ENCODE data around the gene DLG1.

Gene DLG1

DNA sequence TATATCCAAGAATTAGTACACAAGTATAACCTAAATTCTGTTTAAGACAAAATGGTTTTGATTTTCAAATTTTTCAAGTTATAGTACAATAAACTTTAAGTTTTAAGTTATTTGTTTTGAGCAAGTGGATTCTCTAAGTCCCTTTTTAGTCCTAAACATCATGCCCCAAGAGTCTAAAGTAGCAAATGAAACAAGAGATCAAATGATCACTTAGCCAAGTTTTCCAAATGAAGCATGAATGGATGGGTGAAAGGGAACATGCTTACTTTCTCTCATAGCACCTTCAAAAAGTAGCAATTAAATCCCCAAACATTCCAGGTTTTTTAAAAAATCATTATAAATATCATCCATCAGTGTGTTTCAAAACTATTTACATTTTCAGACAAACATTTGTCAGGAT is 19.5 kb downstream of the DLG1 start:
- TF ChIP-seq POLR2AphosphoS5 (IDR thresholded peaks at IDR 0.05; ENCODE audit: low read depth, low read length) (no peak), FOXP2 (optimal IDR thresholded peaks at IDR 0.05; ENCODE audit: borderline replicate concordance, extremely low read depth, extremely low read length, insufficient read depth) (no peak), TAF1 (IDR thresholded peaks at IDR 0.05; ENCODE audit: borderline replicate concordance, insufficient read depth, low read length) (no peak), SIN3A (IDR thresholded peaks at IDR 0.05; ENCODE audit: borderline replicate concordance, insufficient read depth, low read length) (no peak)
- TF ChIP-seq, protein P1, sequence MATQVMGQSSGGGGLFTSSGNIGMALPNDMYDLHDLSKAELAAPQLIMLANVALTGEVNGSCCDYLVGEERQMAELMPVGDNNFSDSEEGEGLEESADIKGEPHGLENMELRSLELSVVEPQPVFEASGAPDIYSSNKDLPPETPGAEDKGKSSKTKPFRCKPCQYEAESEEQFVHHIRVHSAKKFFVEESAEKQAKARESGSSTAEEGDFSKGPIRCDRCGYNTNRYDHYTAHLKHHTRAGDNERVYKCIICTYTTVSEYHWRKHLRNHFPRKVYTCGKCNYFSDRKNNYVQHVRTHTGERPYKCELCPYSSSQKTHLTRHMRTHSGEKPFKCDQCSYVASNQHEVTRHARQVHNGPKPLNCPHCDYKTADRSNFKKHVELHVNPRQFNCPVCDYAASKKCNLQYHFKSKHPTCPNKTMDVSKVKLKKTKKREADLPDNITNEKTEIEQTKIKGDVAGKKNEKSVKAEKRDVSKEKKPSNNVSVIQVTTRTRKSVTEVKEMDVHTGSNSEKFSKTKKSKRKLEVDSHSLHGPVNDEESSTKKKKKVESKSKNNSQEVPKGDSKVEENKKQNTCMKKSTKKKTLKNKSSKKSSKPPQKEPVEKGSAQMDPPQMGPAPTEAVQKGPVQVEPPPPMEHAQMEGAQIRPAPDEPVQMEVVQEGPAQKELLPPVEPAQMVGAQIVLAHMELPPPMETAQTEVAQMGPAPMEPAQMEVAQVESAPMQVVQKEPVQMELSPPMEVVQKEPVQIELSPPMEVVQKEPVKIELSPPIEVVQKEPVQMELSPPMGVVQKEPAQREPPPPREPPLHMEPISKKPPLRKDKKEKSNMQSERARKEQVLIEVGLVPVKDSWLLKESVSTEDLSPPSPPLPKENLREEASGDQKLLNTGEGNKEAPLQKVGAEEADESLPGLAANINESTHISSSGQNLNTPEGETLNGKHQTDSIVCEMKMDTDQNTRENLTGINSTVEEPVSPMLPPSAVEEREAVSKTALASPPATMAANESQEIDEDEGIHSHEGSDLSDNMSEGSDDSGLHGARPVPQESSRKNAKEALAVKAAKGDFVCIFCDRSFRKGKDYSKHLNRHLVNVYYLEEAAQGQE (IDR thresholded peaks at IDR 0.05; ENCODE audit: insufficient read depth in 1 of 2, low read depth in 2 of 2, low read length in 2 of 2): no peak

DNA sequence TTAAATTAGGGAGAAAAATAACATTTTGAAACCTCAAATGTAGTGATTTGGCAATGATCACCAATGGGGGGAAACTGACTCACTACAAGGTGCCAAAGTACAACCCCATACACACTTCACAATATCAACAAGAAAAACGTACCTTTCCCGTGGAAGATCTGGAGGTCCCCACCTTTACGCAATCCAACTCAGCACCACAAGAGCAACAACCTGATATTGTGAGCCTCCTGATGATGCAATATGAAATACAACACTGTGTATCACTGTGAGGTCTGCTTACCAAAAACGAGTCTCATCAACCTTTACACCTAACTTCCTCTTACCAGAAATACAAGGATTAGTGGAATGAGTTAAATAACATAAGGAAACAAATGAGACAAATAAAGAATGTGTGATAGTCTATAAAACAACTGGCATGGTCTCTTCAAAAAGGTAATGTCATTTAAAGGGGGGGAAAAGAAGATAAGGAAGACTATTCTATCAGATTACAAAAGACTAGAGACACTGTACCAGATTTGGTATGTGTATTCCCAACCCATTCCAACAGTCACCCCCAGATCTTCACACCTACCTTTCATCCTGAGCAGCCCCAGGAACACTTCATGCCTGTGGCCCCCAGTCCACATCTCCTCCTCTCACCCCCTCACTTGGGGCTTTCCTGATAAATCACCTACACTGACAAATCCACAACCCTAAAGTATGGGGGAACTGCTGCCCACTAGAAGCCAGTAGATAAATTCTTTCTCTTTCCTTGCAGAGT is 27.7 kb downstream of the DLG1 start:
- no peak for TF ChIP-seq FOXP2 (optimal IDR thresholded peaks at IDR 0.05; ENCODE audit: borderline replicate concordance, extremely low read depth, extremely low read length, insufficient read depth)
- TF ChIP-seq SIN3A (IDR thresholded peaks at IDR 0.05; ENCODE audit: borderline replicate concordance, insufficient read depth, low read length): no peak
- no peak for TF ChIP-seq POLR2AphosphoS5 (IDR thresholded peaks at IDR 0.05; ENCODE audit: low read depth, low read length)
- TF ChIP-seq, protein P1 (IDR thresholded peaks at IDR 0.05; ENCODE audit: insufficient read depth in 1 of 2, low read depth in 2 of 2, low read length in 2 of 2): no peak
- TF ChIP-seq TAF1 (IDR thresholded peaks at IDR 0.05; ENCODE audit: borderline replicate concordance, insufficient read depth, low read length): no peak

DNA sequence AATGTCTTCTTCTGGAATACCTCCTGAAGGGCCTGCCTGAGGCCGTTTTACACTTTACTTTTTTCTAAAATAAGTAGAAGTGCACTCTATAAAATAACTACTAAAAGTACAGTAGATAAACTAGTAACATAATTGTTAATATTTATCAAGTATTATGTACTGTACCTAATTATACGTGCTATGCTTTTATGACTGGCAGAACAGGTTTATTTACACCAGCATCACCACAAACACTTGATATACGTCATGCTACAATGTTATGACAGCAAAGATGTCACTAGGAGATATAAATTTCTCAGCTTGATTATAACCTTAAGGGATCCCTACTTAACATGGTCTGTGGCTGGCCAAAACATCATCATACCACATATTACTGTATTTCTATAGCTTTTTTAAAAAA is 29.4 kb downstream of the DLG1 start:
- TF ChIP-seq TAF1 (IDR thresholded peaks at IDR 0.05; ENCODE audit: borderline replicate concordance, insufficient read depth, low read length): no peak
- TF ChIP-seq SIN3A (IDR thresholded peaks at IDR 0.05; ENCODE audit: borderline replicate concordance, insufficient read depth, low read length): no peak
- TF ChIP-seq FOXP2 (optimal IDR thresholded peaks at IDR 0.05; ENCODE audit: borderline replicate concordance, extremely low read depth, extremely low read length, insufficient read depth): no peak
- TF ChIP-seq, protein P1 (IDR thresholded peaks at IDR 0.05; ENCODE audit: insufficient read depth in 1 of 2, low read depth in 2 of 2, low read length in 2 of 2): no peak
- TF ChIP-seq POLR2AphosphoS5 (IDR thresholded peaks at IDR 0.05; ENCODE audit: low read depth, low read length): no peak

DNA sequence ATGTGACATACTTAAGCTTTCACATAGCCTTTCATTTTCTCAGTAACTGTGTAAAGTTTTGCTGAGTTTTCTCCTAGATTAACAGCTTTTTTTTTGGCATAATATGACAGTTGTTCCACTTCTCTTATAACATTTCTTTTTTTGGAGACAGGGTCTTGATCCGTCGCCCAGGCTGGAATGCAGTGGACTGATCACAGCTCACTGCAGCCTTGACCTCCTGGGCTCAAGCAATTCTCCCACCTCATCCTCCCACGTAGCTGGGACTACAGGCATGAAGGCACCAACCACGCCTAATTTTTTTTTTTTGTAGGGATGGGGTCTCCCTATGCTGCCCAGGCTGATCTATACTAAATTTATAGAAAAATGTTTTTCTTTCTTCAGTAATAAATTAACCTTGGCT is 30.1 kb downstream of the DLG1 start:
- TF ChIP-seq POLR2AphosphoS5 (IDR thresholded peaks at IDR 0.05; ENCODE audit: low read depth, low read length): no peak
- TF ChIP-seq, protein P1 (IDR thresholded peaks at IDR 0.05; ENCODE audit: insufficient read depth in 1 of 2, low read depth in 2 of 2, low read length in 2 of 2): no peak
- no peak for TF ChIP-seq FOXP2 (optimal IDR thresholded peaks at IDR 0.05; ENCODE audit: borderline replicate concordance, extremely low read depth, extremely low read length, insufficient read depth)
- TF ChIP-seq TAF1 (IDR thresholded peaks at IDR 0.05; ENCODE audit: borderline replicate concordance, insufficient read depth, low read length): no peak
- no peak for TF ChIP-seq SIN3A (IDR thresholded peaks at IDR 0.05; ENCODE audit: borderline replicate concordance, insufficient read depth, low read length)
